Activated naive CD8-positive, alpha-beta T cell treated with anti-CD3 and anti-CD28 coated beads, Interleukin-2, amount 10 ng/mL, durations not matched to agents 7 days and 5 days (primary cell): ENCODE data around the gene CARS1. TPM values are rescaled to one million over a fixed set of nuclear protein-coding genes. Genes with fewer than 3 reads are reported as not detected.

ENCODE experiments used
- ATAC-seq: fragments of 150-1000 bp; cut with Tn5 transposase; one replicate; pipeline ENCODE4 v1.10.0; 2021; ENCODE audit warnings: low read depth, moderate library complexity
- POLR2A ChIA-PET: fragments of 350-600 bp; sonication (Branson Sonifier 250); formaldehyde crosslinking; loops from one replicate; lab custom pipeline; 2021; ENCODE audit warnings: antibody characterized with exemption; lab: Charles Lee
- DNase-seq: peaks from one replicate; pipeline ENCODE4 v3.0.0; 2021
- H3K27ac Mint-ChIP-seq: one replicate; pipeline ENCODE4 v1.8.0; 2022; ENCODE audit warnings: mild to moderate bottlenecking, mixed read lengths
- H3K27me3 Mint-ChIP-seq: one replicate; pipeline ENCODE4 v1.8.0; 2022; ENCODE audit warnings: mild to moderate bottlenecking, moderate library complexity, mixed read lengths
- H3K36me3 Mint-ChIP-seq: one replicate; pipeline ENCODE4 v1.8.0; 2021; ENCODE audit warnings: mild to moderate bottlenecking, mixed read lengths
- H3K4me1 Mint-ChIP-seq: one replicate; pipeline ENCODE4 v1.8.0; 2021; ENCODE audit warnings: mixed read lengths
- H3K4me3 Mint-ChIP-seq: one replicate; pipeline ENCODE4 v1.8.0; 2022; ENCODE audit warnings: mild to moderate bottlenecking, moderate library complexity, mixed read lengths
- H3K9me3 Mint-ChIP-seq: one replicate; pipeline ENCODE4 v1.8.0; 2021; ENCODE audit warnings: mixed read lengths
- total RNA-seq, 2 experiments: library from RNA; stranded (reverse); gene quantifications; one replicate each; pipeline ENCODE4 v1.2.3, GENCODE V29; 2021

CARS1 gene
- total RNA-seq = 100 to 1,000 TPM; 100 to 111 TPM

GRCh38 chr11:3057069-3057963 lies at the start of gene CARS1:
Gene CARS1 (minus strand): TSS chr11:3057423. CDS start chr11:3057367, 56 bp downstream.
- POLR2A ChIA-PET = interaction anchor here (1.1 to 2.7 kb wide), 10 partner anchors 10 to 322 kb away, joined by 3 to 13 read pairs (median 6); partner anchors contain the start of genes NAP1L4 and ZNF195
- Mint-ChIP-seq H3K4me3 (peak within 1 kb of the TSS; percentile 87), H3K36me3 (peaks cover 10% of the 10 kb centered on the region)

GRCh38 chr11:3105791-3106735 lies 48.8 kb upstream of the CARS1 start:
- Mint-ChIP-seq H3K4me3 (no peak overlapping the region), H3K4me1 (peaks cover 4% of the 10 kb centered on the region), H3K36me3 (no peaks in the 10 kb centered on the region), H3K27ac (no peak overlapping the region), H3K9me3 (no peaks in the 10 kb centered on the region), H3K27me3 (no peaks in the 10 kb centered on the region)
- DNase-seq (no peak), ATAC-seq (no peak)
- POLR2A ChIA-PET = no interaction called here

More at GRCh38 chr11:3057069-3057963, at the start of gene CARS1:
- peak within 1 kb of the TSS; percentile 88 for H3K27ac Mint-ChIP-seq
- ATAC-seq (peak; percentile 94), DNase-seq (peak; percentile 95)
- H3K9me3 Mint-ChIP-seq = no peaks in the 10 kb centered on the region
- H3K27me3 Mint-ChIP-seq = peaks cover 7% of the 10 kb centered on the region
- H3K4me1 Mint-ChIP-seq = peaks cover 32% of the 10 kb centered on the region

DNA sequence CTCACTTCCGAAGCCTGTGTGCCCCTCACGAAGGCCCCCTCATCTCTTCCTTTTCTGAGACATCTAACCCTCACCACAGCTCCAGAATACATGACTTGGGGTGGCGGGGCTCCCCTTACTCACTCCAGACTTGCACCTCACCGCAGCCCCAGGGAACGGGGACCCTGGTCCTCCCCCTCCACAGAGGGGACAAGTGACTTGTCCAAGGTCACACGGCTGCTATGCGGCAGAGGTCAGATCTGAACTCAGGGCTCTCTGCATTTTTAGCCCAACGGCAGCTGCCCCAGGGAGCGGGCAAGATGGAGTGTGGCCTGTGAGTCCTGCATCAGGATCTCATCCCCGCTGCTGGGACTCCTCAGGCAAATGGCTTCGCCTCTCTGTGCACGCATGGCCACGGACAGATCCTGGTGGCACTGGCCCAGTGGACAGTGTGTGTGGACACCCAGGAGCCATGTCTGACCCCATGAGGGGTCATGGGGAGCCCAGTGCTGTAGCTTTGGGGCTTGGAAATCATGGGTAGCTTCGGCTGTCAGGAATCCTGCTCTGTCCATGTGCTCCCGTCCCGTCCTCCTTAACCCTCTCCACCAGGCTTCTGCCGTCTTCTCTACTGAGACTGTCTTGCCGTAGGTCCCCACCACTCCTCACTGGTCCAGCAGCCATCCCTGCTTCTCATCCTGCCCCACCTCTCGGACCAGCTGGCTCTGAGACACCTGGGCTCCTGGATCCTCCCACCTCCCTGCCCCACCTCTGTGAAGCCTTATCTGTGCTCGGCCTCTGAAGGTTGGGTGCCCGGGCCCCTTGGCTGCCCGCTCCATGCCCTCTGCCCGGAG lies 48.0 kb upstream of the CARS1 start:
- H3K36me3 Mint-ChIP-seq = no peaks in the 10 kb centered on the region
- ATAC-seq (no peak), DNase-seq (no peak)
- no peaks in the 10 kb centered on the region for H3K27me3 Mint-ChIP-seq
- no peaks in the 10 kb centered on the region for H3K9me3 Mint-ChIP-seq
- no peak overlapping the region for H3K27ac Mint-ChIP-seq
- POLR2A ChIA-PET = no interaction called here
- H3K4me1 Mint-ChIP-seq = peaks cover 4% of the 10 kb centered on the region
- no peak overlapping the region for H3K4me3 Mint-ChIP-seq

GRCh38 chr11:3104051-3104714 lies 47.0 kb upstream of the CARS1 start:
- Mint-ChIP-seq H3K9me3 (no peaks in the 10 kb centered on the region), H3K36me3 (no peaks in the 10 kb centered on the region), H3K4me3 (no peak overlapping the region), H3K27me3 (no peaks in the 10 kb centered on the region), H3K27ac (no peak overlapping the region), H3K4me1 (peaks cover 2% of the 10 kb centered on the region)
- ATAC-seq (no peak), DNase-seq (no peak)
- POLR2A ChIA-PET = no interaction called here

DNA sequence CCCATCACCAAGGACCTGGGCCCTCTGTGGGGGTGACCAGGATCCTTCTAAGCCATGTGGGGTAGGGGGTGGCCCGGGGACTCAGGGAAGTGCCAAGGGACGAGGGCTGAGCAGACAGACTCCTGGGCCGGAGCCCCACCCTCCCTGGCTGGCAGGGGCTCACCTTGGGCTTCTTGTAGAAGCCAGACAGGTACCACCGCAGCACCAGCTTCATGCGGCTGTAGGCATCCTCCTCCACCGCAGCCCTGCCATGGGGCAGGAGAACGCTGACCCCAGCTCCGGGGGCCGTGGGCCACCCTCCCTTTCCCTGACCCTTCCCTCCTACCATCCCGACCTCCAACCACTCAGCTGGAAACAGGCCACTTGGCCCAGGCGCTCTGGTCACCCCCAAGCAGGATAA lies 45.9 kb upstream of the CARS1 start:
- POLR2A ChIA-PET = no interaction called here
- Mint-ChIP-seq H3K27me3 (no peaks in the 10 kb centered on the region), H3K36me3 (no peaks in the 10 kb centered on the region), H3K4me1 (peaks cover 2% of the 10 kb centered on the region), H3K9me3 (no peaks in the 10 kb centered on the region), H3K4me3 (no peak overlapping the region), H3K27ac (no peak overlapping the region)
- no peak for ATAC-seq
- DNase-seq = peak; percentile 28

DNA sequence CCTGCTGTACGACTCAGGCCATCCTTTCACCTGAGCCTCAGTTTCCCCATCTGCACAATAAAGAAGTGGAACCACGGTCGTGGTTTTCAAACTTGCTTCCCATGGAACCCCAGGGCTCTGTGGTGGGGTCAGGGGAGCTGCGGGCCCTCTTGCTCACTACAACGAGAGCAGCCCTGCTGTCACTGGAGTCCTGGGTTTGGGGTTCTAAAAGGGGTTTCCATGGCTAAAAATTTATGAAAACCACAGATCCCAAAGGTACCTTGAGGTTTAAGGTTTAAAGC lies 45.4 kb upstream of the CARS1 start:
- Mint-ChIP-seq H3K27ac (no peak overlapping the region), H3K9me3 (no peaks in the 10 kb centered on the region), H3K36me3 (no peaks in the 10 kb centered on the region), H3K27me3 (no peaks in the 10 kb centered on the region), H3K4me3 (no peak overlapping the region), H3K4me1 (peaks cover 2% of the 10 kb centered on the region)
- DNase-seq (no peak), ATAC-seq (no peak)
- POLR2A ChIA-PET = no interaction called here

- no peak overlapping the region for H3K27ac Mint-ChIP-seq
- H3K4me1 Mint-ChIP-seq = peaks cover 2% of the 10 kb centered on the region
- H3K27me3 Mint-ChIP-seq = no peaks in the 10 kb centered on the region
- no peak for DNase-seq
- H3K36me3 Mint-ChIP-seq = no peaks in the 10 kb centered on the region
- POLR2A ChIA-PET = no interaction called here
- no peaks in the 10 kb centered on the region for H3K9me3 Mint-ChIP-seq
- ATAC-seq = no peak
- H3K4me3 Mint-ChIP-seq = no peak overlapping the region
Measured at GRCh38 chr11:3101921-3102640, 44.9 kb upstream of the CARS1 start.

DNA sequence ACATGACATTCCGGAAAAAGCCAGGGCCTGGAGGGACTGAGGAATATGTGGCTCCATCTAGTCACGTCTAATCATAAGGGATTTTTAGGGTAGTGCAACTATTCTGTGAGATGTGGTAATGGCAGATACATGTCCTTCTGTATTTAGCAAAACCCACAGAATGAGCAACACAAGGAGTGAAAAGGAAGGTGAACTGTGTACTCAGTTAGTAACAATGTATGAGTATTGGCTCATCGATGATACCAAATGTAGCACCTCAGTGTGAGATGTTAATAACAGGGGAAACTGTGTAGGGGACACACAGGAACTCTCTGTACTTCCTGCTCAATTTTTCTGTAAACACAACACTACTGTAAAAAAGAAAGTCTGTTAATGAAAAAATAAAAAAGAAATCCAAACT lies 42.0 kb upstream of the CARS1 start:
- H3K9me3 Mint-ChIP-seq = no peaks in the 10 kb centered on the region
- ATAC-seq (no peak), DNase-seq (no peak)
- peaks cover 2% of the 10 kb centered on the region for H3K4me1 Mint-ChIP-seq
- POLR2A ChIA-PET = no interaction called here
- no peaks in the 10 kb centered on the region for H3K36me3 Mint-ChIP-seq
- no peak overlapping the region for H3K4me3 Mint-ChIP-seq
- H3K27ac Mint-ChIP-seq = no peak overlapping the region
- H3K27me3 Mint-ChIP-seq = peaks cover 2% of the 10 kb centered on the region

DNA sequence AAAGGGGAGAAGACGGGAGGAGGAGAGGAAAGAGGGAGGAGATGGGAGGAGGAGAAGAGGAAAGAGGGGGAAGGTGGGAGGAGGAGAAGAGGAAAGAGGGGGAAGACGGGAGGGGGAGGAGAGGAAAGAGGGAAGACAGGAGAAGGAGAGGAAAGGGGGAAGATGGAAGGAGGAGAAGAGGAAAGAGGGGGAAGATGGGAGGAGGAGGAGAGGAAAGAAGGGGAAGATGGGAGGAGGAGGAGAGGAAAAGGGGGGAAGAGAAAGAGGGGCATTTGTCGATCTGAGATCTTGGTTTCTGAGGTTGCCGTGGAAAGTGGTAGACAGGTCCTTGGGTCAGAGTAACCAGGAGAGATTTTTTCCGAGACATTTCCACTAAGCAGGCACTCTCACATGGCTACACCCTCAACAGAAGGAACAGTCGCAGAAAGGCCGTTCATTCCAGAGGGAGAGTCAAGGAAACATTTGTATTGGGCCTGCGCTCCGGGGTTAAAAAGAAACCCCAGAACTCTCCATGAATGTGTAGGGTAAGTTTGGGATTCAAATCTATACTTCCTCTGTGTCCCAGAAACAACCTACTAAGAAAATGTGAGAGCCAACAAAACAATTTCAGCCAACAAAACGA lies 39.8 kb upstream of the CARS1 start:
- POLR2A ChIA-PET = no interaction called here

GRCh38 chr11:3095712-3096361 lies 38.6 kb upstream of the CARS1 start:
- Mint-ChIP-seq H3K4me3 (no peak overlapping the region), H3K27me3 (peaks cover 2% of the 10 kb centered on the region), H3K27ac (no peak overlapping the region), H3K36me3 (no peaks in the 10 kb centered on the region), H3K4me1 (peaks cover 9% of the 10 kb centered on the region), H3K9me3 (no peaks in the 10 kb centered on the region)
- ATAC-seq = no peak
- no peak for DNase-seq
- POLR2A ChIA-PET = no interaction called here

More for the DNA sequence above, 39.8 kb upstream of the CARS1 start:
- no peaks in the 10 kb centered on the region for H3K9me3 Mint-ChIP-seq
- no peak overlapping the region for H3K27ac Mint-ChIP-seq
- no peaks in the 10 kb centered on the region for H3K36me3 Mint-ChIP-seq
- peaks cover 2% of the 10 kb centered on the region for H3K27me3 Mint-ChIP-seq
- DNase-seq (no peak), ATAC-seq (no peak)
- H3K4me3 Mint-ChIP-seq = no peak overlapping the region
- peaks cover 3% of the 10 kb centered on the region for H3K4me1 Mint-ChIP-seq

DNA sequence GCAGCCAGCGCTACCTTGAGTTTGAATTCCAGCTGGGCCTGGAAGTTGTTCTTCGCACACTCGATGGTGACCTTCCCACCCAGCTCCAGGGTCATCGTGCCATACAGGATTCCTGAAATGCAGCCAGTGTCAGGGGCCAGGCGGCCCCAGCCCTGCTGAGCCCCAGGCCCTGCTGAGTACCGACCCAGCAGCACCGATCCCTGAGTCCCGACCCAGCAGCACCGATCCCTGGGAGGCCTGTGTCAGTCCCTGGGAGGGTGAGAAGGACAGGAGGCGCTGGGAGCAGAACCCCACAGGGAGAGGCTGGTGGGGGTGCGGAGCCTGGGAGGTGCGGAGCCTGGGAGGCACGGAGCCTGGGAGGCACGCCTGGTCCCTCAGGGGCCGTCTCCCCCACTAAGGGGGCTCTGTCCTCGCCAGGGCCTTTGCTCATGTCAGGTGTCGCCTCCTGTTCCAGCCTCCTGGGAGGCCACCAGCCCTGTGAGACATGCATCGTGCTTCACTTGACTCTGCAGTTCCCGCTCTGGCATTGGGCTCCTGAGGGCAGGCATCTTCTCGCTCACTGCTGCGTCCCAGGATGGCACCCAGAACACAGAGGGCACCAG lies 37.1 kb upstream of the CARS1 start:
- H3K36me3 Mint-ChIP-seq = no peaks in the 10 kb centered on the region
- H3K27ac Mint-ChIP-seq = no peak overlapping the region
- no peaks in the 10 kb centered on the region for H3K9me3 Mint-ChIP-seq
- H3K4me3 Mint-ChIP-seq = no peak overlapping the region
- no peak for ATAC-seq
- DNase-seq = no peak
- peaks cover 6% of the 10 kb centered on the region for H3K4me1 Mint-ChIP-seq
- H3K27me3 Mint-ChIP-seq = peaks cover 2% of the 10 kb centered on the region
- POLR2A ChIA-PET = no interaction called here
